K562 (cell line): ENCODE measurements around the gene FNBP1. TPM values are rescaled to one million over a fixed set of nuclear protein-coding genes. Genes with fewer than 3 reads are reported as not detected.

Source experiments
- ATF1 ChIP-seq, 2 experiments: fragments of 450-650 bp in 1 of 2; IDR thresholded peaks; 2 replicates each; pipeline ENCODE4 v1.6.1; 2016; ENCODE audit warnings: missing compliant biosample characterization in 1 of 2, missing genetic modification characterization in 1 of 2
- BRD9 ChIP-seq: fragments of 450-650 bp; IDR thresholded peaks from 2 replicates; pipeline ENCODE4 v1.6.1; 2018; ENCODE audit warnings: low read depth; ENCODE audit not compliant: partially characterized antibody
- CBX2 ChIP-seq: fragments of 200-600 bp; sonication (generic); IDR thresholded peaks from one replicate; pipeline ENCODE4 v1.6.1; 2012; ENCODE audit warnings: mild to moderate bottlenecking, low read length, inconsistent platforms; ENCODE audit not compliant: insufficient read depth, poor library complexity, severe bottlenecking
- EGR1 ChIP-seq: fragments of 450-650 bp; conservative IDR thresholded peaks from 2 replicates; pipeline ENCODE4 v1.6.1; 2017; ENCODE audit warnings: mild to moderate bottlenecking
- FOXO4 ChIP-seq: fragments of 450-650 bp; formaldehyde crosslinking; IDR thresholded peaks from 2 replicates; pipeline ENCODE4 v1.4.0; 2020; ENCODE audit warnings: mild to moderate bottlenecking, moderate library complexity
- GTF2E2 ChIP-seq: fragments of 200-800 bp; sonication (Bioruptor generic); IDR thresholded peaks from 2 replicates; pipeline ENCODE4 v1.6.1; 2016; ENCODE audit warnings: missing genetic modification characterization, missing compliant biosample characterization
- GTF3C2 ChIP-seq: IDR thresholded peaks from 3 replicates; pipeline ENCODE4 v1.6.1; 2011; ENCODE audit warnings: borderline replicate concordance, mild to moderate bottlenecking, moderate library complexity; ENCODE audit not compliant: insufficient read length; ENCODE audit errors: extremely low read depth
- HMG20B ChIP-seq: fragments of 250-450 bp; sonication (Bioruptor Pico); IDR thresholded peaks from 2 replicates; pipeline ENCODE4 v1.5.0; 2021; ENCODE audit warnings: mild to moderate bottlenecking
- HMGN3 ChIP-seq: IDR thresholded peaks from 2 replicates; pipeline ENCODE4 v1.6.1; 2011; ENCODE audit warnings: borderline replicate concordance, low read depth, mild to moderate bottlenecking, mixed read lengths, low read length; ENCODE audit not compliant: insufficient read length; ENCODE audit errors: extremely low read depth
- LARP7 ChIP-seq: fragments of 450-650 bp; IDR thresholded peaks from 2 replicates; pipeline ENCODE4 v1.6.1; 2016
- MECOM ChIP-seq: fragments of 250-450 bp; sonication (Bioruptor Pico); IDR thresholded peaks from 2 replicates; pipeline ENCODE4 v1.8.0; 2022; ENCODE audit warnings: inconsistent platforms
- NCOA2 ChIP-seq, 2 experiments: fragments of 450-650 bp; IDR thresholded peaks; 2 replicates each; pipeline ENCODE4 v1.6.1; 2018; ENCODE audit warnings: mild to moderate bottlenecking in 2 of 2, moderate library complexity in 1 of 2; ENCODE audit not compliant: partially characterized antibody in 2 of 2
- NFXL1 ChIP-seq: fragments of 450-650 bp; formaldehyde crosslinking; IDR thresholded peaks from 2 replicates; pipeline ENCODE4 v1.4.0; 2021; ENCODE audit warnings: mild to moderate bottlenecking
- PRPF4 ChIP-seq: fragments of 200-400 bp; formaldehyde crosslinking; IDR thresholded peaks from one replicate; pipeline ENCODE4 v1.6.1; 2017; ENCODE audit warnings: low read length, low read depth, mild to moderate bottlenecking; ENCODE audit not compliant: insufficient read depth, poor library complexity, severe bottlenecking
- ZBTB49 ChIP-seq: sonication (generic); formaldehyde crosslinking; IDR thresholded peaks from 2 replicates; pipeline ENCODE4 v1.8.0; 2022; ENCODE audit warnings: missing genetic modification reagents, mild to moderate bottlenecking, borderline replicate concordance
- ZNF639 ChIP-seq, 2 experiments: fragments of 200-800 bp in 1 of 2; sonication (Bioruptor generic) in 1 of 2; sonication (generic) in 1 of 2; formaldehyde crosslinking in 1 of 2; IDR thresholded peaks in 1 of 2; conservative IDR thresholded peaks in 1 of 2; 2 replicates each; pipeline versions ENCODE4 v1.5.0 to v1.6.1; 2016 to 2020; ENCODE audit warnings: missing compliant biosample characterization in 1 of 2, missing genetic modification characterization in 1 of 2, missing genetic modification reagents in 1 of 2
- ZNF668 ChIP-seq: fragments of 250-450 bp; sonication (Bioruptor Pico); IDR thresholded peaks from 2 replicates; pipeline ENCODE4 v1.8.0; 2022; ENCODE audit warnings: mild to moderate bottlenecking, inconsistent platforms
- polyA plus RNA-seq, 8 experiments: library from polyadenylated mRNA; depleted of rRNA in 4 of 8; stranded (reverse) in 5 of 8; unstranded in 3 of 8; fragments of >200 nt; fragmentation: Nextera tagmentation in 2 of 8; fragmentation: Illumina TruSeq in 1 of 8; extraction: Ambion mirVana in 2 of 8; extraction: Trizol in 1 of 8; gene quantifications; 2 replicates each; pipeline versions ENCODE4 v1.2.1 to v1.2.3, GENCODE V29; 2011 to 2014; ENCODE audit warnings: inconsistent platforms in 1 of 8, missing spikeins in 1 of 8
- total RNA-seq, 7 experiments: library from RNA; depleted of rRNA in 6 of 7; stranded (reverse); fragments of >200 nt in 6 of 7; fragmentation: Illumina TruSeq in 2 of 7; extraction: Trizol in 2 of 7; gene quantifications; 2 replicates each; pipeline versions ENCODE4 v1.2.1 to v1.2.3, GENCODE V29; 2011 to 2021; ENCODE audit warnings: low replicate concordance in 1 of 7

The FNBP1 gene
- total and polyA plus RNA-seq, 9 of the 15 experiments (the other 6 are each of a cell fraction or from before 2014, with no cell fraction given): 1.8 to 14.9 (median 7.6) TPM

- TF ChIP-seq EGR1 (peak; percentile 27), NFXL1 (CRISPR knock-in tag) (no peak), ZBTB49 (CRISPR knock-in tag) (no peak), FOXO4 (CRISPR knock-in tag) (no peak), ATF1 (CRISPR knock-in tag; IDR thresholded peaks at IDR 0.05) (no peak), ATF1 (tag; IDR thresholded peaks at IDR 0.05) (peak; percentile 79), ZNF639 (CRISPR knock-in tag; conservative IDR thresholded peaks at IDR 0.05 in 1 of 2, IDR thresholded peaks at IDR 0.05 in 1 of 2) (no peak; a peak in 1 of 4 replicates), MECOM (CRISPR knock-in tag) (no peak), PRPF4 (no peak), NCOA2 (IDR thresholded peaks at IDR 0.05; ENCODE audit: partially characterized antibody in 2 of 2) (peak in 1 of 2 experiments; percentile 76), LARP7 (no peak), HMGN3 (peak; percentile 38), HMG20B (CRISPR knock-in tag) (no peak), CBX2 (no peak), ZNF668 (CRISPR knock-in tag) (no peak), GTF3C2 (peak; percentile 36), BRD9 (peak; percentile 61), GTF2E2 (no peak)
Measured at GRCh38 chr9:129910628-129911567, 132.1 kb downstream of the FNBP1 start (continued).
